GM12878 (cell line): ENCODE results near the gene YTHDF2. TPM values are rescaled to one million over a fixed set of nuclear protein-coding genes. Genes with fewer than 3 reads are reported as not detected.
A peak's percentile ranks its signal among the peaks of the same experiment; 100 is the strongest.

Source experiments
- CHD4 ChIP-seq: fragments of 200-600 bp; sonication (generic); IDR thresholded peaks from 2 replicates; pipeline ENCODE4 v1.6.1; 2016; ENCODE audit warnings: mild to moderate bottlenecking
- IKZF1 ChIP-seq: fragments of 450-650 bp; conservative IDR thresholded peaks from 2 replicates; pipeline ENCODE4 v1.6.1; 2017; ENCODE audit warnings: antibody characterized with exemption, mild to moderate bottlenecking
- NFIC ChIP-seq: IDR thresholded peaks from 2 replicates; pipeline ENCODE4 v1.6.1; 2012; ENCODE audit warnings: low read depth, mild to moderate bottlenecking, inconsistent platforms, low read length, moderate library complexity
- NFXL1 ChIP-seq: fragments of 450-650 bp; IDR thresholded peaks from 2 replicates; pipeline ENCODE4 v1.6.1; 2017; ENCODE audit warnings: antibody characterized with exemption, mild to moderate bottlenecking, borderline replicate concordance
- NR2C1 ChIP-seq: fragments of 450-650 bp; IDR thresholded peaks from 2 replicates; pipeline ENCODE4 v1.6.1; 2017; ENCODE audit warnings: antibody characterized with exemption, mild to moderate bottlenecking, moderate library complexity
- PML ChIP-seq: IDR thresholded peaks from 2 replicates; pipeline ENCODE4 v1.6.1; 2012; ENCODE audit warnings: low read length, inconsistent platforms
- RUNX3 ChIP-seq: IDR thresholded peaks from 2 replicates; pipeline ENCODE4 v1.6.1; 2012; ENCODE audit warnings: low read length, inconsistent platforms
- SIX5 ChIP-seq: IDR thresholded peaks from 2 replicates; pipeline ENCODE4 v1.6.1; 2011; ENCODE audit warnings: mild to moderate bottlenecking, low read depth, low read length, moderate library complexity; ENCODE audit not compliant: severe bottlenecking
- polyA plus RNA-seq, 11 experiments: library from polyadenylated mRNA; depleted of rRNA in 4 of 11; unstranded in 6 of 11; stranded (reverse) in 5 of 11; fragments of >200 nt; fragmentation: Nextera tagmentation in 4 of 11; fragmentation: Illumina TruSeq in 1 of 11; extraction: Ambion mirVana in 4 of 11; extraction: Trizol in 1 of 11; gene quantifications; 1 replicate in 1 of 11; 2 replicates in 10 of 11; pipeline versions ENCODE4 v1.2.1 to v1.2.3, GENCODE V29; 2011 to 2016; ENCODE audit warnings: inconsistent platforms in 2 of 11, missing spikeins in 2 of 11, low read depth in 1 of 11
- total RNA-seq, 4 experiments: library from RNA; depleted of rRNA in 3 of 4; stranded (reverse); fragments of >200 nt in 3 of 4; fragmentation: Illumina TruSeq in 1 of 4; extraction: Trizol in 1 of 4; gene quantifications; 2 replicates each; pipeline versions ENCODE4 v1.2.1 to v1.2.3, GENCODE V29; 2013 to 2021
- TF ChIP-seq, protein P1 (sequence below): IDR thresholded peaks from 2 replicates; pipeline ENCODE4 v1.6.1; 2012; ENCODE audit warnings: improper control_type of control experiment, low read depth, low read length; ENCODE audit not compliant: insufficient replicate concordance
- TF ChIP-seq, protein P2 (sequence below): fragments of 450-650 bp; IDR thresholded peaks from 2 replicates; pipeline ENCODE4 v1.6.1; 2017; ENCODE audit warnings: mild to moderate bottlenecking, low read depth, inconsistent platforms; ENCODE audit not compliant: poor library complexity, severe bottlenecking
- TF ChIP-seq, protein P3 (sequence below): fragments of 450-650 bp; IDR thresholded peaks from 2 replicates; pipeline ENCODE4 v1.6.1; 2016; ENCODE audit warnings: mild to moderate bottlenecking
- TF ChIP-seq, protein P4 (sequence below): fragments of 450-650 bp; formaldehyde crosslinking; IDR thresholded peaks from 2 replicates; pipeline ENCODE4 v1.4.0; 2020; ENCODE audit warnings: mild to moderate bottlenecking, moderate library complexity
- TF ChIP-seq, protein P5 (sequence below): fragments of 450-650 bp; IDR thresholded peaks from 2 replicates; pipeline ENCODE4 v1.6.1; 2017; ENCODE audit warnings: low read depth, mild to moderate bottlenecking, moderate library complexity

Gene YTHDF2
- total and polyA plus RNA-seq, 10 of the 15 experiments (the other 5 are each of a cell fraction or from before 2014, with no cell fraction given) = 42.4 to 121 (median 66.9) TPM

DNA sequence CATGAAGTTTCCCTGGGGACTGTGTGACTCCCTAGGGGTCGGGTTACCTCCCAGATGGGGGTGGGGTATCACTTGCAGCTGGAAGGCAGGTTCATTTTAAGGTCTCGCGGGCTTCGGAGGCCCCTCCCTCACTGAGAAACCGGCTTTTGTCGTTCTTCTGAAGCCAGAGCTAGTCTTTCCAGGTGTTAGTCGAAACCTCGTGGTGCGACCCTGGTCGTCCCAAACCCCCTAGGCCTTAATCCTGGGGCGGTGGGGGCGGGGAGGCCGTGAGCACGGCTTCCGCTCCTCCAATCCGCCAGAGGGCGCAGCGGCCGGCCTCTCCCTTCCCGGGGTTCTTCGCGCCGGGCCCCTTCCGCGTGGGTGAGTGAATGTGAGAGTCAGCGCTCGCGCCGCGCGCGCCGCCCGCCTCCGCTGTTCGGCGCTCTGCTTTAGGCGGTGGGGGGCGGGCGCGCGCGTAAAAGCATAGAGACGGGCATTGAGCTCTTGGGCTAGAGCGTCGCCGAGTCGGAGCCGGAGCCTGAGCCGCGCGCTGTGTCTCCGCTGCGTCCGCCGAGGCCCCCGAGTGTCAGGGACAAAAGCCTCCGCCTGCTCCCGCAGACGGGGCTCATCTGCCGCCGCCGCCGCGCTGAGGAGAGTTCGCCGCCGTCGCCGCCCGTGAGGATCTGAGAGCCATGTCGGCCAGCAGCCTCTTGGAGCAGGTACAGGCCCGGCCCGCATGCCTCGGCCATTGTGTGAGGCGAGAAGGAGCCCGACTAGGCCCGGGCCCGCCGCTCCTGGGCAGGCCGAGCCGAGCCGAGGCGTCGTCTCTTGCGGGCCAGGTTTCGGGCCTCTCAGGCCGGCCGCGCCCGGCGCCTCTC, at the start of gene YTHDF2 (continued):
- TF ChIP-seq, protein P1, sequence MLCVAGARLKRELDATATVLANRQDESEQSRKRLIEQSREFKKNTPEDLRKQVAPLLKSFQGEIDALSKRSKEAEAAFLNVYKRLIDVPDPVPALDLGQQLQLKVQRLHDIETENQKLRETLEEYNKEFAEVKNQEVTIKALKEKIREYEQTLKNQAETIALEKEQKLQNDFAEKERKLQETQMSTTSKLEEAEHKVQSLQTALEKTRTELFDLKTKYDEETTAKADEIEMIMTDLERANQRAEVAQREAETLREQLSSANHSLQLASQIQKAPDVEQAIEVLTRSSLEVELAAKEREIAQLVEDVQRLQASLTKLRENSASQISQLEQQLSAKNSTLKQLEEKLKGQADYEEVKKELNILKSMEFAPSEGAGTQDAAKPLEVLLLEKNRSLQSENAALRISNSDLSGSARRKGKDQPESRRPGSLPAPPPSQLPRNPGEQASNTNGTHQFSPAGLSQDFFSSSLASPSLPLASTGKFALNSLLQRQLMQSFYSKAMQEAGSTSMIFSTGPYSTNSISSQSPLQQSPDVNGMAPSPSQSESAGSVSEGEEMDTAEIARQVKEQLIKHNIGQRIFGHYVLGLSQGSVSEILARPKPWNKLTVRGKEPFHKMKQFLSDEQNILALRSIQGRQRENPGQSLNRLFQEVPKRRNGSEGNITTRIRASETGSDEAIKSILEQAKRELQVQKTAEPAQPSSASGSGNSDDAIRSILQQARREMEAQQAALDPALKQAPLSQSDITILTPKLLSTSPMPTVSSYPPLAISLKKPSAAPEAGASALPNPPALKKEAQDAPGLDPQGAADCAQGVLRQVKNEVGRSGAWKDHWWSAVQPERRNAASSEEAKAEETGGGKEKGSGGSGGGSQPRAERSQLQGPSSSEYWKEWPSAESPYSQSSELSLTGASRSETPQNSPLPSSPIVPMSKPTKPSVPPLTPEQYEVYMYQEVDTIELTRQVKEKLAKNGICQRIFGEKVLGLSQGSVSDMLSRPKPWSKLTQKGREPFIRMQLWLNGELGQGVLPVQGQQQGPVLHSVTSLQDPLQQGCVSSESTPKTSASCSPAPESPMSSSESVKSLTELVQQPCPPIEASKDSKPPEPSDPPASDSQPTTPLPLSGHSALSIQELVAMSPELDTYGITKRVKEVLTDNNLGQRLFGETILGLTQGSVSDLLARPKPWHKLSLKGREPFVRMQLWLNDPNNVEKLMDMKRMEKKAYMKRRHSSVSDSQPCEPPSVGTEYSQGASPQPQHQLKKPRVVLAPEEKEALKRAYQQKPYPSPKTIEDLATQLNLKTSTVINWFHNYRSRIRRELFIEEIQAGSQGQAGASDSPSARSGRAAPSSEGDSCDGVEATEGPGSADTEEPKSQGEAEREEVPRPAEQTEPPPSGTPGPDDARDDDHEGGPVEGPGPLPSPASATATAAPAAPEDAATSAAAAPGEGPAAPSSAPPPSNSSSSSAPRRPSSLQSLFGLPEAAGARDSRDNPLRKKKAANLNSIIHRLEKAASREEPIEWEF = peak; percentile 86
- TF ChIP-seq PML (0 out of 2 replicates have a peak, but pooled peaks have one; percentile 57), NFXL1 (no peak), RUNX3 (peak; percentile 3; the same call in 1 of the 2 replicates), CHD4 (no peak), SIX5 (peak; percentile 30), IKZF1 (peak; percentile 92), NR2C1 (0 out of 2 replicates have a peak, but pooled peaks have one; percentile 7), NFIC (peak; percentile 45; the same call in 1 of the 2 replicates)
- TF ChIP-seq, protein P2, sequence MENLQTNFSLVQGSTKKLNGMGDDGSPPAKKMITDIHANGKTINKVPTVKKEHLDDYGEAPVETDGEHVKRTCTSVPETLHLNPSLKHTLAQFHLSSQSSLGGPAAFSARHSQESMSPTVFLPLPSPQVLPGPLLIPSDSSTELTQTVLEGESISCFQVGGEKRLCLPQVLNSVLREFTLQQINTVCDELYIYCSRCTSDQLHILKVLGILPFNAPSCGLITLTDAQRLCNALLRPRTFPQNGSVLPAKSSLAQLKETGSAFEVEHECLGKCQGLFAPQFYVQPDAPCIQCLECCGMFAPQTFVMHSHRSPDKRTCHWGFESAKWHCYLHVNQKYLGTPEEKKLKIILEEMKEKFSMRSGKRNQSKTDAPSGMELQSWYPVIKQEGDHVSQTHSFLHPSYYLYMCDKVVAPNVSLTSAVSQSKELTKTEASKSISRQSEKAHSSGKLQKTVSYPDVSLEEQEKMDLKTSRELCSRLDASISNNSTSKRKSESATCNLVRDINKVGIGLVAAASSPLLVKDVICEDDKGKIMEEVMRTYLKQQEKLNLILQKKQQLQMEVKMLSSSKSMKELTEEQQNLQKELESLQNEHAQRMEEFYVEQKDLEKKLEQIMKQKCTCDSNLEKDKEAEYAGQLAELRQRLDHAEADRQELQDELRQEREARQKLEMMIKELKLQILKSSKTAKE = peak; percentile 86
- TF ChIP-seq, protein P3, sequence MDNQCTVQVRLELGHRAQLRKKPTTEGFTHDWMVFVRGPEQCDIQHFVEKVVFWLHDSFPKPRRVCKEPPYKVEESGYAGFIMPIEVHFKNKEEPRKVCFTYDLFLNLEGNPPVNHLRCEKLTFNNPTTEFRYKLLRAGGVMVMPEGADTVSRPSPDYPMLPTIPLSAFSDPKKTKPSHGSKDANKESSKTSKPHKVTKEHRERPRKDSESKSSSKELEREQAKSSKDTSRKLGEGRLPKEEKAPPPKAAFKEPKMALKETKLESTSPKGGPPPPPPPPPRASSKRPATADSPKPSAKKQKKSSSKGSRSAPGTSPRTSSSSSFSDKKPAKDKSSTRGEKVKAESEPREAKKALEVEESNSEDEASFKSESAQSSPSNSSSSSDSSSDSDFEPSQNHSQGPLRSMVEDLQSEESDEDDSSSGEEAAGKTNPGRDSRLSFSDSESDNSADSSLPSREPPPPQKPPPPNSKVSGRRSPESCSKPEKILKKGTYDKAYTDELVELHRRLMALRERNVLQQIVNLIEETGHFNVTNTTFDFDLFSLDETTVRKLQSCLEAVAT = peak; percentile 85
- TF ChIP-seq, protein P4, sequence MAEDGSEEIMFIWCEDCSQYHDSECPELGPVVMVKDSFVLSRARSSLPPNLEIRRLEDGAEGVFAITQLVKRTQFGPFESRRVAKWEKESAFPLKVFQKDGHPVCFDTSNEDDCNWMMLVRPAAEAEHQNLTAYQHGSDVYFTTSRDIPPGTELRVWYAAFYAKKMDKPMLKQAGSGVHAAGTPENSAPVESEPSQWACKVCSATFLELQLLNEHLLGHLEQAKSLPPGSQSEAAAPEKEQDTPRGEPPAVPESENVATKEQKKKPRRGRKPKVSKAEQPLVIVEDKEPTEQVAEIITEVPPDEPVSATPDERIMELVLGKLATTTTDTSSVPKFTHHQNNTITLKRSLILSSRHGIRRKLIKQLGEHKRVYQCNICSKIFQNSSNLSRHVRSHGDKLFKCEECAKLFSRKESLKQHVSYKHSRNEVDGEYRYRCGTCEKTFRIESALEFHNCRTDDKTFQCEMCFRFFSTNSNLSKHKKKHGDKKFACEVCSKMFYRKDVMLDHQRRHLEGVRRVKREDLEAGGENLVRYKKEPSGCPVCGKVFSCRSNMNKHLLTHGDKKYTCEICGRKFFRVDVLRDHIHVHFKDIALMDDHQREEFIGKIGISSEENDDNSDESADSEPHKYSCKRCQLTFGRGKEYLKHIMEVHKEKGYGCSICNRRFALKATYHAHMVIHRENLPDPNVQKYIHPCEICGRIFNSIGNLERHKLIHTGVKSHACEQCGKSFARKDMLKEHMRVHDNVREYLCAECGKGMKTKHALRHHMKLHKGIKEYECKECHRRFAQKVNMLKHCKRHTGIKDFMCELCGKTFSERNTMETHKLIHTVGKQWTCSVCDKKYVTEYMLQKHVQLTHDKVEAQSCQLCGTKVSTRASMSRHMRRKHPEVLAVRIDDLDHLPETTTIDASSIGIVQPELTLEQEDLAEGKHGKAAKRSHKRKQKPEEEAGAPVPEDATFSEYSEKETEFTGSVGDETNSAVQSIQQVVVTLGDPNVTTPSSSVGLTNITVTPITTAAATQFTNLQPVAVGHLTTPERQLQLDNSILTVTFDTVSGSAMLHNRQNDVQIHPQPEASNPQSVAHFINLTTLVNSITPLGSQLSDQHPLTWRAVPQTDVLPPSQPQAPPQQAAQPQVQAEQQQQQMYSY = no peak
- TF ChIP-seq, protein P5, sequence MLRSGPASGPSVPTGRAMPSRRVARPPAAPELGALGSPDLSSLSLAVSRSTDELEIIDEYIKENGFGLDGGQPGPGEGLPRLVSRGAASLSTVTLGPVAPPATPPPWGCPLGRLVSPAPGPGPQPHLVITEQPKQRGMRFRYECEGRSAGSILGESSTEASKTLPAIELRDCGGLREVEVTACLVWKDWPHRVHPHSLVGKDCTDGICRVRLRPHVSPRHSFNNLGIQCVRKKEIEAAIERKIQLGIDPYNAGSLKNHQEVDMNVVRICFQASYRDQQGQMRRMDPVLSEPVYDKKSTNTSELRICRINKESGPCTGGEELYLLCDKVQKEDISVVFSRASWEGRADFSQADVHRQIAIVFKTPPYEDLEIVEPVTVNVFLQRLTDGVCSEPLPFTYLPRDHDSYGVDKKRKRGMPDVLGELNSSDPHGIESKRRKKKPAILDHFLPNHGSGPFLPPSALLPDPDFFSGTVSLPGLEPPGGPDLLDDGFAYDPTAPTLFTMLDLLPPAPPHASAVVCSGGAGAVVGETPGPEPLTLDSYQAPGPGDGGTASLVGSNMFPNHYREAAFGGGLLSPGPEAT = peak; percentile 82; the same call in 1 of the 2 replicates
